HepG2 (cell line): Measurements from ENCODE around the gene PKIB. TPM values are rescaled to one million over a fixed set of nuclear protein-coding genes. Genes with fewer than 3 reads are reported as not detected.
A peak's percentile ranks its signal among the peaks of the same experiment; 100 is the strongest.

Experiments
- ATAC-seq: fragments of 200-7000 bp; cut with Tn5 transposase; 3 replicates; pipeline ENCODE4 v1.9.1; 2020; ENCODE audit warnings: mild to moderate bottlenecking, moderate library complexity
- BruUV-seq: library from RNA; stranded (reverse); fragments of 400-500 nt; replicated peaks from 2 replicates; lab custom pipeline; 2021; lab: Mats Ljungman, UMichigan
- CTCF ChIA-PET: fragments of 300-600 bp; formaldehyde crosslinking; extraction: SDS; loops from one replicate; lab custom pipeline; 2021; ENCODE audit warnings: low total read pairs, inconsistent platforms, low intra/inter-chr PET ratio; lab: Yijun Ruan, JAX
- POLR2A ChIA-PET: fragments of 350-600 bp; sonication (Branson Sonifier 250); formaldehyde crosslinking; loops from one replicate; lab custom pipeline; 2020; ENCODE audit warnings: antibody characterized with exemption, inconsistent platforms; lab: Yijun Ruan, JAX
- DNase-seq: peaks from one replicate; pipeline ENCODE4 v3.0.0-alpha.2; 2015; ENCODE audit warnings: low spot score
- FAIRE-seq: peaks from 3 replicates; lab custom pipeline; 2011; peaks lifted over from hg19 to GRCh38; lab: Jason Lieb, UNC
- H2AFZ ChIP-seq: one replicate; pipeline ENCODE4 v1.6.1; 2011; ENCODE audit warnings: low read length, inconsistent platforms
- H3K27ac ChIP-seq: fragments of 300-600 bp; 3 replicates; pipeline ENCODE4 v1.8.0; 2011; ENCODE audit warnings: mixed run types, mild to moderate bottlenecking, mixed read lengths, low read length, inconsistent platforms; ENCODE audit not compliant: insufficient read depth; ENCODE audit errors: extremely low read length
- H3K27me3 ChIP-seq, 2 experiments: fragments of 200-600 bp in 1 of 2; 2 replicates in 1 of 2; 3 replicates in 1 of 2; pipeline versions ENCODE4 v1.6.0 to v1.8.0; 2011; ENCODE audit warnings: low read length in 2 of 2, mild to moderate bottlenecking in 2 of 2, moderate library complexity in 2 of 2, inconsistent platforms in 1 of 2; ENCODE audit not compliant: insufficient read depth in 2 of 2, control insufficient read depth in 1 of 2
- H3K36me3 ChIP-seq, 2 experiments: fragments of 200-600 bp in 1 of 2; replicated peaks in 1 of 2; 2 replicates in 1 of 2; 3 replicates in 1 of 2; pipeline versions ENCODE4 v1.5.1 to v1.8.0; 2011; ENCODE audit warnings: low read length in 2 of 2, inconsistent platforms in 1 of 2; ENCODE audit not compliant: insufficient read depth in 2 of 2, control insufficient read depth in 1 of 2
- H3K4me1 ChIP-seq: 2 replicates; pipeline ENCODE4 v1.5.1; 2012; ENCODE audit warnings: low read length, inconsistent platforms; ENCODE audit not compliant: insufficient read depth
- H3K4me2 ChIP-seq: 2 replicates; pipeline ENCODE4 v1.6.0; 2011; ENCODE audit warnings: low read depth, low read length, inconsistent platforms
- H3K4me3 ChIP-seq, 3 experiments: fragments of 200-600 bp in 1 of 3; sonication (generic), shearing (Covaris generic) in 1 of 3; replicated peaks in 1 of 3; 2 replicates each; pipeline ENCODE4 v1.5.1; 2011 to 2016; ENCODE audit warnings: low read length in 3 of 3, inconsistent platforms in 2 of 3, low read depth in 2 of 3, mild to moderate bottlenecking in 2 of 3, control low read depth in 1 of 3, mixed read lengths in 1 of 3; ENCODE audit not compliant: insufficient read depth in 1 of 3
- H3K79me2 ChIP-seq: one replicate; pipeline ENCODE4 v1.6.1; 2011; ENCODE audit warnings: low read length, inconsistent platforms; ENCODE audit not compliant: insufficient read depth
- H3K9ac ChIP-seq: 2 replicates; pipeline ENCODE4 v1.6.0; 2011; ENCODE audit warnings: mild to moderate bottlenecking, low read depth, low read length, inconsistent platforms; ENCODE audit not compliant: insufficient read depth
- H3K9me3 ChIP-seq: 2 replicates; pipeline ENCODE4 v1.5.1; 2012; ENCODE audit warnings: mild to moderate bottlenecking, low read length
- H4K20me1 ChIP-seq: 2 replicates; pipeline ENCODE4 v1.6.0; 2011; ENCODE audit warnings: inconsistent platforms, mild to moderate bottlenecking, low read length, moderate library complexity; ENCODE audit not compliant: insufficient read depth
- BHLHE40 ChIP-seq: IDR thresholded peaks from 2 replicates; pipeline ENCODE4 v1.6.1; 2011; ENCODE audit warnings: low read length, improper control_type of control experiment
- LCORL ChIP-seq, 2 experiments: fragments of 450-650 bp in 1 of 2; sonication (generic) in 1 of 2; formaldehyde crosslinking in 1 of 2; IDR thresholded peaks; 2 replicates each; pipeline versions ENCODE4 v1.5.0 to v1.6.1; 2017 to 2020; ENCODE audit warnings: antibody characterized with exemption in 1 of 2, missing genetic modification reagents in 1 of 2
- ZBTB33 ChIP-seq: sonication (generic); formaldehyde crosslinking; IDR thresholded peaks from 2 replicates; pipeline ENCODE4 v1.4.0; 2020; ENCODE audit warnings: missing genetic modification reagents
- ZSCAN12 ChIP-seq: sonication (generic); formaldehyde crosslinking; IDR thresholded peaks from 2 replicates; pipeline ENCODE4 v1.9.0; 2021; ENCODE audit warnings: mild to moderate bottlenecking, missing genetic modification reagents
- WGBS: methylation state at CpG from one replicate; pipeline ENCODE4 v1.1.6; 2017; ENCODE audit warnings: low lambda C conversion rate; 5-methylcytosine and 5-hydroxymethylcytosine counted together
- in situ Hi-C: cut with HindIII; loops from 2 replicates; pipeline ENCODE4 v1.10.0; 2017; ENCODE audit warnings: low pct_unique_long_range_greater_than_20kb; ENCODE audit not compliant: extremely low pct_ligation_motif_present
- intact Hi-C: fragments of 100-400 bp; cut with micrococcal nuclease; formaldehyde crosslinking; loops from one replicate; pipeline ENCODE4 v1.10.0; 2022; ENCODE audit not compliant: unreplicated experiment
- polyA plus RNA-seq, 8 experiments: library from polyadenylated mRNA; depleted of rRNA in 3 of 8; stranded (reverse) in 7 of 8; unstranded in 1 of 8; fragments of >200 nt; fragmentation: Illumina TruSeq in 4 of 8; extraction: Trizol in 4 of 8; gene quantifications; 2 replicates each; pipeline versions ENCODE4 v1.2.1 to v1.2.3, GENCODE V29; 2011 to 2016; ENCODE audit warnings: low read depth in 4 of 8, missing spikeins in 1 of 8, mixed read lengths in 1 of 8; ENCODE audit not compliant: insufficient read depth in 1 of 8
- total RNA-seq, 5 experiments: library from RNA; depleted of rRNA; stranded (reverse); fragments of >200 nt; fragmentation: Illumina TruSeq; extraction: Trizol; gene quantifications; 2 replicates each; pipeline ENCODE4 v1.2.3, GENCODE V29; 2016; ENCODE audit warnings: low read depth in 1 of 5

The PKIB gene
- total and polyA plus RNA-seq, 2 of the 13 experiments (the other 11 are each of a cell fraction or from before 2014, with no cell fraction given) = 1.4 to 1.5 TPM

- H4K20me1 ChIP-seq = no peaks in the 10 kb centered on the region
- no peak overlapping the region for H3K4me3 ChIP-seq
- TF ChIP-seq BHLHE40 = no peak
- TF ChIP-seq ZBTB33 (CRISPR knock-in tag) = no peak
- peak; percentile 89 for TF ChIP-seq LCORL (IDR thresholded peaks at IDR 0.05)
- no peak for TF ChIP-seq LCORL (CRISPR knock-in tag; IDR thresholded peaks at IDR 0.05)
- H3K4me1 ChIP-seq = no peaks in the 10 kb centered on the region
- in situ Hi-C loops = no loop called here
- H3K79me2 ChIP-seq = no peaks in the 10 kb centered on the region
- intact Hi-C loops = no loop called here
- CTCF ChIA-PET = no interaction called here
- H3K9me3 ChIP-seq = no peaks in the 10 kb centered on the region
- no peak for FAIRE-seq
- 19% methylated on average over 4 of the region's 4 CpGs for WGBS
- H2AFZ ChIP-seq = no peak overlapping the region
- H3K27ac ChIP-seq = no peak overlapping the region
- no peak overlapping the region for H3K9ac ChIP-seq
- no peaks in the 10 kb centered on the region for H3K27me3 ChIP-seq
- H3K4me2 ChIP-seq = no peak overlapping the region
- no peak for ATAC-seq
- H3K36me3 ChIP-seq = no peaks in the 10 kb centered on the region
- no peak for DNase-seq
- no TSS peak for BruUV-seq
- POLR2A ChIA-PET = no interaction called here
Observed at GRCh38 chr6:122622479-122622878, 12.3 kb downstream of the PKIB start.

GRCh38 chr6:122623279-122623678 is 13.1 kb downstream of the PKIB start:
- Histone ChIP-seq H3K27ac (no peak overlapping the region), H3K4me3 (no peak overlapping the region)
- BruUV-seq = no TSS peak
- TF ChIP-seq ZSCAN12 (CRISPR knock-in tag) = no peak
- TF ChIP-seq, all 625 proteins: peak for 0
- no peak overlapping the region for H3K4me2 ChIP-seq
- H3K4me1 ChIP-seq = no peaks in the 10 kb centered on the region
- peak; percentile 11 for DNase-seq
- H4K20me1 ChIP-seq = no peaks in the 10 kb centered on the region
- intact Hi-C loops (no loop called here), in situ Hi-C loops (no loop called here)
- CTCF ChIA-PET = no interaction called here
- H3K9ac ChIP-seq = no peak overlapping the region
- POLR2A ChIA-PET = no interaction called here
- H3K9me3 ChIP-seq = no peaks in the 10 kb centered on the region
- H3K79me2 ChIP-seq = no peaks in the 10 kb centered on the region
- no peaks in the 10 kb centered on the region for H3K27me3 ChIP-seq
- FAIRE-seq = no peak
- ATAC-seq = peak; percentile 54; the same call in 2 of the 3 replicates
- no peaks in the 10 kb centered on the region for H3K36me3 ChIP-seq
- no peak overlapping the region for H2AFZ ChIP-seq
